Astrocyte (in vitro differentiated cells and primary cell): ENCODE data around the gene SLC6A1. TPM values are rescaled to one million over a fixed set of nuclear protein-coding genes. Genes with fewer than 3 reads are reported as not detected.

Experiments used
- DNase-seq: peaks from one replicate; pipeline ENCODE4 v3.0.0-alpha.2; 2010; ENCODE audit warnings: low read depth
- FAIRE-seq: peaks from 2 replicates; lab custom pipeline; 2011; peaks lifted over from hg19 to GRCh38; lab: Jason Lieb, UNC
- H2AFZ ChIP-seq: 2 replicates; pipeline ENCODE4 v1.6.0; 2012; ENCODE audit warnings: low read depth, low read length, inconsistent platforms
- H3K27ac ChIP-seq: 2 replicates; pipeline ENCODE4 v1.5.1; 2011; ENCODE audit warnings: low read depth, low read length, inconsistent platforms
- H3K27me3 ChIP-seq: 2 replicates; pipeline ENCODE4 v1.6.0; 2011; ENCODE audit warnings: low read length, inconsistent platforms; ENCODE audit not compliant: insufficient read depth
- H3K36me3 ChIP-seq: 2 replicates; pipeline ENCODE4 v1.5.1; 2011; ENCODE audit warnings: low read length, inconsistent platforms; ENCODE audit not compliant: insufficient read depth
- H3K4me1 ChIP-seq: 2 replicates; pipeline ENCODE4 v1.5.1; 2011; ENCODE audit warnings: low read length, inconsistent platforms; ENCODE audit not compliant: insufficient read depth
- H3K4me2 ChIP-seq: 2 replicates; pipeline ENCODE4 v1.6.0; 2012; ENCODE audit warnings: low read length, inconsistent platforms
- H3K4me3 ChIP-seq: 2 replicates; pipeline ENCODE4 v1.5.1; 2011; ENCODE audit warnings: low read depth, mild to moderate bottlenecking, low read length, inconsistent platforms; ENCODE audit not compliant: insufficient read depth
- H3K79me2 ChIP-seq: 2 replicates; pipeline ENCODE4 v1.6.0; 2012; ENCODE audit warnings: mild to moderate bottlenecking, low read length, inconsistent platforms; ENCODE audit not compliant: insufficient read depth
- H3K9ac ChIP-seq: 2 replicates; pipeline ENCODE4 v1.6.0; 2012; ENCODE audit warnings: mild to moderate bottlenecking, low read length, inconsistent platforms
- H3K9me3 ChIP-seq: 2 replicates; pipeline ENCODE4 v1.5.1; 2012; ENCODE audit warnings: low read depth, mild to moderate bottlenecking, low read length, inconsistent platforms; ENCODE audit not compliant: insufficient read depth
- H4K20me1 ChIP-seq: 2 replicates; pipeline ENCODE4 v1.6.0; 2012; ENCODE audit warnings: low read length, inconsistent platforms; ENCODE audit not compliant: insufficient read depth
- H3K27ac Mint-ChIP-seq: one replicate; pipeline ENCODE4 v1.8.0; 2021; ENCODE audit warnings: mild to moderate bottlenecking, mixed read lengths; ENCODE audit not compliant: unreplicated experiment
- H3K27me3 Mint-ChIP-seq: one replicate; pipeline ENCODE4 v1.8.0; 2021; ENCODE audit warnings: low read depth, mixed read lengths; ENCODE audit not compliant: unreplicated experiment
- H3K36me3 Mint-ChIP-seq: one replicate; pipeline ENCODE4 v1.8.0; 2021; ENCODE audit warnings: low read depth, mixed read lengths; ENCODE audit not compliant: unreplicated experiment
- H3K4me1 Mint-ChIP-seq: one replicate; pipeline ENCODE4 v1.8.0; 2021; ENCODE audit warnings: low read depth, mixed read lengths; ENCODE audit not compliant: unreplicated experiment
- H3K4me3 Mint-ChIP-seq: one replicate; pipeline ENCODE4 v1.8.0; 2021; ENCODE audit warnings: mild to moderate bottlenecking, moderate library complexity, mixed read lengths; ENCODE audit not compliant: unreplicated experiment
- H3K9me3 Mint-ChIP-seq: one replicate; pipeline ENCODE4 v1.8.0; 2021; ENCODE audit warnings: mild to moderate bottlenecking, mixed read lengths; ENCODE audit not compliant: unreplicated experiment
- EZH2 ChIP-seq: IDR thresholded peaks from 2 replicates; pipeline ENCODE4 v1.6.1; 2012; ENCODE audit warnings: mild to moderate bottlenecking, low read length, inconsistent platforms; ENCODE audit not compliant: insufficient read depth
- total RNA-seq: library from RNA; stranded (reverse); gene quantifications from 2 replicates; pipeline ENCODE4 v1.2.1, GENCODE V29; 2021
- TF ChIP-seq, protein P1 (sequence below): IDR thresholded peaks from 2 replicates; pipeline ENCODE4 v1.5.1; 2011; ENCODE audit warnings: low read depth, mild to moderate bottlenecking, inconsistent platforms, low read length, moderate library complexity; ENCODE audit not compliant: insufficient read depth

SLC6A1 gene
- total RNA-seq, 1 donor from 2014 or later = 0.30 TPM

DNA sequence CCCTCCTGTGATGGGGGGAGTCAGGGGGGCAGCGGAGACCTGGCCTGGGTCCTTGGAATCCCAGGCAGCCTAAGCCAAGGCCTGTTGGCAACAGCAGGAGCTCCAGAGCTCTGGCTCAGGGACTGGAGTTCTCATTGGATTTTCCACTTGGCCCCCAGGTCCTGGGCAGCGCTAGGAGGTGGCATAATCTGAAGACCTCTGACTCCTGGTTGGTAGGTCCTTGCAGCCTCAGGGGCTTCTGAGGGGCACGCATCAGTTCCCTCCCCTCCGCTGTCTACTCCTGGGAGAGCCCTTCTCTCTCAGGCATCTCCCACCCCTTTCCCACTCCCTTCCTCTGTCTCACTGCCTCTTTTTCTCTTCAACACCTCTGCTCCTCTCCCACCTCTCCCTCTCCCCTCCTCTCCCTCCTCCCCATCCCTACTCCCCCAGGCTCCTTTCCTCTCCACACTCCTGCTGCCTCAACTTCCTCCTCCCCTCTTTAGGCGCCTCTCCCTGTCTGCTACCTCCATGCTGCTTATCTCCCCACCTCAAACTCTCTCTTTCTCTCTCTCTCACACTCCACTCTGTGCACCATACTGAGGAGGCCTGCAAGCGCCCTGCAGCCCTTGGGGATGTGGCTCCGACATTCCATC is 41.1 kb upstream of the SLC6A1 start:
- H2AFZ ChIP-seq = no peak overlapping the region
- peaks cover 3% of the 10 kb centered on the region for H3K9me3 Mint-ChIP-seq

DNA sequence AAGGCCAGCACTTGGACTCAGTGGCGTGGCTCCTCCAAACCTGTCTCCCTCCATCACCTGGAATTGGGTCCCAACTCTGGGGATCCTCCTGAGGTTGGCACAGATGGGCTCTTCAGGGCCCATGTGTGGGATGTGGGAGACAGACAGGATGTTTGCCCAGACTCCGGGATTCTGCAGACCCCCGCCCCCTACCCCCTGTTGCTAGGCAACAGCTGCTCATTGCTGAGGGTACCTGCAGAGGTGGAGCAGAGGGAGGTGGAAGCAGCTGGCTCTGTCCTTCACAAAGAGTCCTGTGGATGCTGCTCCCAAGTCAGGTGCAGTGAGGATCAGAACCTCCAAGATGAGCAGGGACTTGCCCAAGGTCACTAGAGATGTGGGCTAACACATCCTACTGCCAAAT is 40.0 kb upstream of the SLC6A1 start:
- FAIRE-seq = no peak
- H3K9me3 Mint-ChIP-seq = peaks cover 3% of the 10 kb centered on the region
- H3K4me2 ChIP-seq = no peak overlapping the region

More for the DNA sequence above, 41.1 kb upstream of the SLC6A1 start:
- no peaks in the 10 kb centered on the region for H3K4me1 ChIP-seq
- H3K79me2 ChIP-seq = no peaks in the 10 kb centered on the region
- no peak overlapping the region for H3K9ac ChIP-seq
- Mint-ChIP-seq H3K36me3 (no peaks in the 10 kb centered on the region), H3K4me1 (no peaks in the 10 kb centered on the region), H3K27me3 (peaks cover 74% of the 10 kb centered on the region), H3K27ac (no peak overlapping the region), H3K4me3 (no peak overlapping the region)
- H3K36me3 ChIP-seq = no peaks in the 10 kb centered on the region
- no peaks in the 10 kb centered on the region for H3K9me3 ChIP-seq
- no peak overlapping the region for H3K27ac ChIP-seq
- no peaks in the 10 kb centered on the region for H4K20me1 ChIP-seq
- H3K4me2 ChIP-seq = peak overlapping the region; percentile 23
- DNase-seq (no peak), FAIRE-seq (no peak)
- TF ChIP-seq, protein P1, sequence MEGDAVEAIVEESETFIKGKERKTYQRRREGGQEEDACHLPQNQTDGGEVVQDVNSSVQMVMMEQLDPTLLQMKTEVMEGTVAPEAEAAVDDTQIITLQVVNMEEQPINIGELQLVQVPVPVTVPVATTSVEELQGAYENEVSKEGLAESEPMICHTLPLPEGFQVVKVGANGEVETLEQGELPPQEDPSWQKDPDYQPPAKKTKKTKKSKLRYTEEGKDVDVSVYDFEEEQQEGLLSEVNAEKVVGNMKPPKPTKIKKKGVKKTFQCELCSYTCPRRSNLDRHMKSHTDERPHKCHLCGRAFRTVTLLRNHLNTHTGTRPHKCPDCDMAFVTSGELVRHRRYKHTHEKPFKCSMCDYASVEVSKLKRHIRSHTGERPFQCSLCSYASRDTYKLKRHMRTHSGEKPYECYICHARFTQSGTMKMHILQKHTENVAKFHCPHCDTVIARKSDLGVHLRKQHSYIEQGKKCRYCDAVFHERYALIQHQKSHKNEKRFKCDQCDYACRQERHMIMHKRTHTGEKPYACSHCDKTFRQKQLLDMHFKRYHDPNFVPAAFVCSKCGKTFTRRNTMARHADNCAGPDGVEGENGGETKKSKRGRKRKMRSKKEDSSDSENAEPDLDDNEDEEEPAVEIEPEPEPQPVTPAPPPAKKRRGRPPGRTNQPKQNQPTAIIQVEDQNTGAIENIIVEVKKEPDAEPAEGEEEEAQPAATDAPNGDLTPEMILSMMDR = no peak
- TF ChIP-seq EZH2 = no peak
- no peak overlapping the region for H3K4me3 ChIP-seq
- H3K27me3 ChIP-seq = peaks cover 28% of the 10 kb centered on the region

More for the DNA sequence above, 40.0 kb upstream of the SLC6A1 start:
- Histone ChIP-seq H3K27me3 (peaks cover 36% of the 10 kb centered on the region), H3K27ac (no peak overlapping the region), H3K4me1 (no peaks in the 10 kb centered on the region), H4K20me1 (no peaks in the 10 kb centered on the region), H3K4me3 (no peak overlapping the region), H3K9me3 (no peaks in the 10 kb centered on the region), H3K9ac (no peak overlapping the region), H2AFZ (no peak overlapping the region), H3K36me3 (no peaks in the 10 kb centered on the region), H3K79me2 (no peaks in the 10 kb centered on the region)
- H3K36me3 Mint-ChIP-seq = no peaks in the 10 kb centered on the region
- no peak overlapping the region for H3K27ac Mint-ChIP-seq
- H3K4me3 Mint-ChIP-seq = no peak overlapping the region
- H3K27me3 Mint-ChIP-seq = peaks cover 82% of the 10 kb centered on the region
- no peaks in the 10 kb centered on the region for H3K4me1 Mint-ChIP-seq
- TF ChIP-seq, protein P1 = no peak
- no peak for TF ChIP-seq EZH2
- DNase-seq = no peak
